ENCODE measurements around the gene GLP2R.

Gene GLP2R

DNA sequence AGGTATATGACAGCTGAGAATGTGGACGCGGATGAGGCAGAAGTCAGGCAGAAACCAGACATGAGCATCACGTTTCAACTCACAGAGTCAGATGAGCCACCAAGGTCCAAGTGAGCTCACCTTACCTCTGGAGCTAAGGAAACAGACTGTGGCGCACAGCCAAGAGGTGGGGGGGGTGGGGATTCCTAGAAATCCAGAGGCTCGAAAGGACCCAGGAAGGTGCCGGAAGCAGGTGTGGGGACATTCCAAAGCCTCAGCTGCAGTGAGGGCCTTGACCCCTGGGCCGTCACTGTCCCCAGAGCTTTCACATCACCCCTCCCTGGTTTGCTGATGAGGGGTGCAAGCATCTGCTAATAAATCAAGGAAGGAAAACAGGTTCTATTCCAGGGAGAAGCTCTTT lies 108.6 kb downstream of the GLP2R start:
- TF ChIP-seq, protein P1, sequence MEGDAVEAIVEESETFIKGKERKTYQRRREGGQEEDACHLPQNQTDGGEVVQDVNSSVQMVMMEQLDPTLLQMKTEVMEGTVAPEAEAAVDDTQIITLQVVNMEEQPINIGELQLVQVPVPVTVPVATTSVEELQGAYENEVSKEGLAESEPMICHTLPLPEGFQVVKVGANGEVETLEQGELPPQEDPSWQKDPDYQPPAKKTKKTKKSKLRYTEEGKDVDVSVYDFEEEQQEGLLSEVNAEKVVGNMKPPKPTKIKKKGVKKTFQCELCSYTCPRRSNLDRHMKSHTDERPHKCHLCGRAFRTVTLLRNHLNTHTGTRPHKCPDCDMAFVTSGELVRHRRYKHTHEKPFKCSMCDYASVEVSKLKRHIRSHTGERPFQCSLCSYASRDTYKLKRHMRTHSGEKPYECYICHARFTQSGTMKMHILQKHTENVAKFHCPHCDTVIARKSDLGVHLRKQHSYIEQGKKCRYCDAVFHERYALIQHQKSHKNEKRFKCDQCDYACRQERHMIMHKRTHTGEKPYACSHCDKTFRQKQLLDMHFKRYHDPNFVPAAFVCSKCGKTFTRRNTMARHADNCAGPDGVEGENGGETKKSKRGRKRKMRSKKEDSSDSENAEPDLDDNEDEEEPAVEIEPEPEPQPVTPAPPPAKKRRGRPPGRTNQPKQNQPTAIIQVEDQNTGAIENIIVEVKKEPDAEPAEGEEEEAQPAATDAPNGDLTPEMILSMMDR (IDR thresholded peaks at IDR 0.05; ENCODE audit: low read depth, low read length) = no peak
- no peaks in the 10 kb centered on the region for H3K4me1 ChIP-seq
- no peak overlapping the region for H3K4me3 ChIP-seq (ENCODE audit: low read depth, low read length)
- H3K27me3 ChIP-seq = no peaks in the 10 kb centered on the region
- DNase-seq = no peak
- no peaks in the 10 kb centered on the region for H3K9me3 ChIP-seq
- H3K36me3 ChIP-seq = no peaks in the 10 kb centered on the region

DNA sequence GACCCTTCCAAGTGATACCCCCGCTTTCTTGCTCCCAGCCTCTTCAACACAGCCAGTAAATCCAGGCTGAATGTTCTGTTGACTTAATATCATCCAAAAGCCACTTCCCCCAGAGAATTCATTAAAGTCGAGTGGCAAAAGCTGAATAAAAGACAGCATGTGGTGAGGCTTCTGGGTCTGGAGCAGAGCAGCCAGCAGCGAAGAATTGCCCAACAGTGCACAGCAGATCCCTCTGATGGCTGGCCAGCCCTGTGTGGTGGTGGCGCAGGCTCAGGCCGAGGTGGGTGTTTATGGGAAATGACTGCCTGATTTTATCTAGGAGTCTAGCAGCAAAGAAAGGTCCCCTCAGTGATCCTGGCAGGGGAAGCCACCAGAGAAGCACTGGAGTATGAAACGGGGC lies 109.7 kb downstream of the GLP2R start:
- TF ChIP-seq, protein P1 (IDR thresholded peaks at IDR 0.05; ENCODE audit: low read depth, low read length) = no peak
- DNase-seq = no peak
- no peaks in the 10 kb centered on the region for H3K36me3 ChIP-seq

DNA sequence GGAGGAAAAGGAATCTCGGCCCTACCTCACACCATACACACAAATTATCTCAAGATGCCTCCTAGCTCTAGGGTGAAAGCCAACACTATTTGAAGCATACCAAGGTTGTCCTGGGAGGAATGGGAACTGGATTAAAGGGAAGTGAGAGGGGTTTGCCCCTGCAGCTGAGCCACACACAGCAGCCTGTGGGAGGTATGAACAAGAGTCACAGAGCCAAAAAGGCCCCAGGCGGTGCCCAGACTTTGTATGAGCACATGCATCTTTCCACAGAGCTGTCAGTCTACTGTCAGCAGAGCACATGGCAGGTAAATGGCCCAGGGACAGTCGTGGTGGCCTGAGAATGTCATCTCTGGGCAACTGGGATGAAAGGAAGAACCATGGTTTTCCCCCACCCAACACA lies 110.4 kb downstream of the GLP2R start:
- no peak for DNase-seq
- no peaks in the 10 kb centered on the region for H3K4me1 ChIP-seq
- TF ChIP-seq, protein P1 (IDR thresholded peaks at IDR 0.05; ENCODE audit: low read depth, low read length) = no peak

More for the DNA sequence above, 109.7 kb downstream of the GLP2R start:
- H3K4me3 ChIP-seq (ENCODE audit: low read depth, low read length) = no peak overlapping the region
- no peaks in the 10 kb centered on the region for H3K27me3 ChIP-seq
- no peaks in the 10 kb centered on the region for H3K4me1 ChIP-seq
- H3K9me3 ChIP-seq = no peaks in the 10 kb centered on the region

DNA sequence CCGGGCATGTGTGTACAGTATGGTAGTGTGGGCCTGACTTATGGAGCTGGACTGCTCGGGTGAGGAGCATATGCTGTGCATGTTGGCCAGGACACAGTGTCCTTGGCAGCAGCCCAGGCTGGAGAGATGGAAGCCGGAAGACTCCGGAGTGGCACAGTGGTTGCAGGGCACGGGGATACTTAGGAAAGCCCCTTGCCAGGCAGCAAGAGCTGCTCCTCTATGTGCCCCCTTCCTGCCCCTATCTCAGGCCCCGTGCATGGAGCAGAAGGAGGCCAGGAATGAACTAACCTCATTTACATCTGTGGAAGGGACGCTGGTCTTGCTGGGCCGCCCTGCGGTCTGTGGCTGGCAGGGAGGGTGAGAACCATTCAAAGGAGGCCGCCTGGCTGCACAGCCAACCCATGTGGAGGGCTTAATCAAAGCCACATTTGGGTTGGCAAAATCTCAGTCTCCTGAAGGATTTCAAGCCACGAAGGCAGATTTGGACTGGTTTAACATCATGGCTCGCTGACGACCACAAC lies 111.6 kb downstream of the GLP2R start:
- Histone ChIP-seq H3K9me3 (no peaks in the 10 kb centered on the region), H3K4me3 (ENCODE audit: low read depth, low read length) (no peak overlapping the region), H3K27me3 (no peaks in the 10 kb centered on the region), H3K4me1 (no peaks in the 10 kb centered on the region), H3K36me3 (no peaks in the 10 kb centered on the region)
- TF ChIP-seq, protein P1 (IDR thresholded peaks at IDR 0.05; ENCODE audit: low read depth, low read length) = no peak
- DNase-seq = no peak

More for the DNA sequence above, 110.4 kb downstream of the GLP2R start:
- no peaks in the 10 kb centered on the region for H3K36me3 ChIP-seq
- no peak overlapping the region for H3K4me3 ChIP-seq (ENCODE audit: low read depth, low read length)
- no peaks in the 10 kb centered on the region for H3K27me3 ChIP-seq
- H3K9me3 ChIP-seq = no peaks in the 10 kb centered on the region

DNA sequence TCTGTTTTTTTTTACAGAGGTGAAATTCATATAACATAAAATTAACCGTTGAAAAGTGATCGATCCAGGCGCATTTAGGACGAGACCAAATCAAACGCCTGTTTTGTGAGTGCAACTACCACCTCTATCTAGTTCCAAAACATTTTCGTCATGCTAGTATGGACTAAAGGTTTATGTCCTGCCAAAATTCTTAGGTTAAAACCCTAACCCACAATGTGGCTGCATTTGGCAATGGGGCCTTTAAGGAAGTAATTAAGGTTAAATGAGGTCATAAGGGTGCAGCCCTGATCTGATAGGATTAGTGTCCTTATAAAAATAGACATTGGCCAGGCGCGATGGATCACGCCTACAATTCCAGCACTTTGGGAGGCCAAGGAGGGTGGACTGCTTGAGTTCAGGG lies 112.2 kb downstream of the GLP2R start:
- TF ChIP-seq, protein P1 (IDR thresholded peaks at IDR 0.05; ENCODE audit: low read depth, low read length) = no peak
- Histone ChIP-seq H3K9me3 (no peaks in the 10 kb centered on the region), H3K27me3 (no peaks in the 10 kb centered on the region), H3K4me1 (no peaks in the 10 kb centered on the region), H3K36me3 (no peaks in the 10 kb centered on the region), H3K4me3 (ENCODE audit: low read depth, low read length) (no peak overlapping the region)
- DNase-seq = no peak

DNA sequence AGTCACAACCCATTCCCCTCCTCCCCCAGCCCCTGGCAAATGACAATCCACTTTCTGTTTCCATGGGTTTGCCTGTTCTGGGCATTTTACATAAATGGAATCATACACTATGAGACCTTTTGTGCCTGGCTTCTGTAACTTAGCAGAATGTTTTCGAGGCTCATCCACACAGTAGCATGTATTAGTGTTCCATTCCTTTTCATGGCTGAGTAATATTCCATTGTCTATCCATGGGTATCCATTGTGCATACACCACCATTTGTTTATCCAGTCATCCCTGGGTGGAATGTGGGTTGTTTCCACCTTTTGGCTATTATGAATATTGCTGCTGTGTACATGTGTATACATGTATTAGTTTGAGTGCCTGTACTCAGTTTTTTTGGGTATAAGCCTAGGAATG lies 113.0 kb downstream of the GLP2R start:
- no peaks in the 10 kb centered on the region for H3K4me1 ChIP-seq

More for the DNA sequence above, 113.0 kb downstream of the GLP2R start:
- H3K27me3 ChIP-seq = no peaks in the 10 kb centered on the region
- TF ChIP-seq, protein P1 (IDR thresholded peaks at IDR 0.05; ENCODE audit: low read depth, low read length) = no peak
- no peaks in the 10 kb centered on the region for H3K9me3 ChIP-seq
- no peak for DNase-seq
- H3K4me3 ChIP-seq (ENCODE audit: low read depth, low read length) = no peak overlapping the region
- H3K36me3 ChIP-seq = no peaks in the 10 kb centered on the region

All from BE2C (cell line).